Motor neuron (in vitro differentiated cells): ENCODE measurements around the gene FHIT. TPM values are rescaled to one million over a fixed set of nuclear protein-coding genes. Genes with fewer than 3 reads are reported as not detected.
A peak's percentile ranks its signal among the peaks of the same experiment; 100 is the strongest.

Experiments
- ATAC-seq, 8 experiments: fragments of 200-7000 bp; cut with Tn5 transposase; replicated peaks in 6 of 8; 2 replicates each; pipeline ENCODE4 v1.8.0; 2021; ENCODE audit warnings: mild to moderate bottlenecking in 8 of 8, moderate library complexity in 8 of 8
- H3K27ac ChIP-seq, 2 donors: fragments of 250-450 bp; sonication (Bioruptor Pico); 2 replicates each; pipeline ENCODE4 v1.9.0; 2021; ENCODE audit warnings: antibody characterized with exemption in 2 of 2, mild to moderate bottlenecking in 2 of 2, moderate library complexity in 1 of 2
- H3K4me1 ChIP-seq, 2 donors: fragments of 250-450 bp; sonication (Bioruptor Pico); replicated peaks in 1 of 2; 2 replicates each; pipeline ENCODE4 v1.6.1; 2021; ENCODE audit warnings: antibody characterized with exemption in 2 of 2, mild to moderate bottlenecking in 2 of 2, moderate library complexity in 1 of 2
- H3K4me3 ChIP-seq, 5 donors: fragments of 250-450 bp; sonication (Bioruptor Pico); 2 replicates each; pipeline ENCODE4 v1.9.0; 2021; ENCODE audit warnings: antibody characterized with exemption in 5 of 5, mild to moderate bottlenecking in 5 of 5, moderate library complexity in 4 of 5
- WGBS, 10 experiments: fragments of 450-650 bp; shearing (Covaris generic); methylation state at CpG; one replicate each; pipeline ENCODE4 v1.0.0; 2022; 5-methylcytosine and 5-hydroxymethylcytosine counted together
- in situ Hi-C, 9 experiments: fragments of 400-800 bp; cut with MboI; loops; one replicate each; pipeline ENCODE4 v1.15.0; 2021; ENCODE audit warnings: low sequenced_read_pairs in 9 of 9, low pct_unique_long_range_greater_than_20kb in 2 of 9; ENCODE audit not compliant: unreplicated experiment in 9 of 9
- total RNA-seq, 8 experiments: library from RNA; unstranded; fragments of 300-600 nt; gene quantifications; 2 replicates each; pipeline versions ENCODE4 v1.2.3 to v1.2.4, GENCODE V29; 2022

The FHIT gene
- total RNA-seq, 8 experiments from 2014 or later: 1.6 to 25.1 (median 12.1) TPM

- H3K27ac ChIP-seq: no peak overlapping the region
- H3K4me3 ChIP-seq: no peak overlapping the region
- 4 to 86% (median 64%) methylated on average over 1 to 4 of the region's 4 CpGs; no CpG with 5 or more reads in 1 of the 10 experiments for WGBS, 10 experiments
- peak in 7 of 8 experiments; percentile 24 to 84 (median 59) for ATAC-seq
- peaks cover 3 to 7% of the 10 kb centered on the region in 2 donors for H3K4me1 ChIP-seq
- in situ Hi-C loops: no loop called here
Observed at GRCh38 chr3:60461267-60461666, 790.0 kb downstream of the FHIT start.

- 0 to 100% (median 81%) methylated on average over 1 to 2 of the region's 2 CpGs; no CpG with 5 or more reads in 3 of the 10 experiments for WGBS, 10 experiments
- Histone ChIP-seq H3K4me1 (peaks cover 0 to 7% of the 10 kb centered on the region in 2 donors), H3K4me3 (no peak overlapping the region), H3K27ac (no peak overlapping the region)
- no peak for ATAC-seq
- in situ Hi-C loops: no loop called here
Observed at GRCh38 chr3:60456180-60456579, 795.1 kb downstream of the FHIT start.

- 7 to 100% (median 70%) methylated on average over 1 to 3 of the region's 3 CpGs; no CpG with 5 or more reads in 2 of the 10 experiments for WGBS, 10 experiments
- Histone ChIP-seq H3K4me1 (no peaks in the 10 kb centered on the region), H3K27ac (no peak overlapping the region), H3K4me3 (no peak overlapping the region)
- in situ Hi-C loops: no loop called here
- ATAC-seq: no peak
Observed at GRCh38 chr3:60453326-60453725, 797.9 kb downstream of the FHIT start.

- no peak for ATAC-seq
- Histone ChIP-seq H3K4me3 (no peak overlapping the region), H3K4me1 (peaks cover 0 to 5% of the 10 kb centered on the region in 2 donors), H3K27ac (no peak overlapping the region)
- WGBS, 10 experiments: 20 to 100% (median 83%) methylated on average over 1 to 3 of the region's 3 CpGs; no CpG with 5 or more reads in 1 of the 10 experiments
- in situ Hi-C loops: no loop called here
Observed at GRCh38 chr3:60448696-60449095, 802.6 kb downstream of the FHIT start.

GRCh38 chr3:60445446-60445845 is 805.8 kb downstream of the FHIT start:
- ATAC-seq: peak in 2 of 8 experiments; percentile 18 to 28
- Histone ChIP-seq H3K4me3 (no peak overlapping the region), H3K4me1 (peaks cover 0 to 5% of the 10 kb centered on the region in 2 donors), H3K27ac (no peak overlapping the region)
- WGBS, 10 experiments: 0 to 100% (median 66%) methylated on average over 1 to 3 of the region's 3 CpGs; no CpG with 5 or more reads in 2 of the 10 experiments
- in situ Hi-C loops: no loop called here

GRCh38 chr3:60444898-60445437 is 806.3 kb downstream of the FHIT start:
- 40 to 100% (median 63%) methylated on average over 1 to 5 of the region's 5 CpGs; no CpG with 5 or more reads in 1 of the 10 experiments for WGBS, 10 experiments
- in situ Hi-C loops: no loop called here
- peak in 3 of 8 experiments; percentile 68 to 87 (median 81) for ATAC-seq
- Histone ChIP-seq H3K27ac (no peak overlapping the region), H3K4me1 (peaks cover 0 to 5% of the 10 kb centered on the region in 2 donors), H3K4me3 (no peak overlapping the region)

GRCh38 chr3:60440869-60441268 is 810.4 kb downstream of the FHIT start:
- Histone ChIP-seq H3K27ac (no peak overlapping the region), H3K4me3 (no peak overlapping the region), H3K4me1 (peaks cover 0 to 5% of the 10 kb centered on the region in 2 donors)
- 29 to 100% (median 90%) methylated on average over 1 to 2 of the region's 2 CpGs; no CpG with 5 or more reads in 1 of the 10 experiments for WGBS, 10 experiments
- in situ Hi-C loops: no loop called here
- ATAC-seq: no peak

GRCh38 chr3:60435941-60436650 is 815.2 kb downstream of the FHIT start:
- ATAC-seq: no peak
- in situ Hi-C loops: no loop called here

GRCh38 chr3:60434950-60435349 is 816.3 kb downstream of the FHIT start:
- ATAC-seq: peak in 7 of 8 experiments; percentile 54 to 83 (median 76)
- H3K4me1 ChIP-seq: peaks cover 3 to 11% of the 10 kb centered on the region in 2 donors
- no peak overlapping the region for H3K4me3 ChIP-seq
- in situ Hi-C loops: no loop called here
- no peak overlapping the region for H3K27ac ChIP-seq

More at GRCh38 chr3:60435941-60436650, 815.2 kb downstream of the FHIT start:
- peaks cover 3 to 11% of the 10 kb centered on the region in 2 donors for H3K4me1 ChIP-seq
- 45 to 100% (median 93%) methylated on average over 1 to 4 of the region's 4 CpGs; no CpG with 5 or more reads in 1 of the 10 experiments for WGBS, 10 experiments
- no peak overlapping the region for H3K4me3 ChIP-seq
- no peak overlapping the region for H3K27ac ChIP-seq

GRCh38 chr3:60434323-60434722 is 816.9 kb downstream of the FHIT start:
- ATAC-seq: no peak
- H3K27ac ChIP-seq: no peak overlapping the region
- H3K4me1 ChIP-seq: peaks cover 3 to 11% of the 10 kb centered on the region in 2 donors
- no peak overlapping the region for H3K4me3 ChIP-seq
- WGBS, 10 experiments: 0 to 88% (median 39%) methylated on average over 1 of the region's 1 CpG
- in situ Hi-C loops: no loop called here

- peaks cover 3 to 11% of the 10 kb centered on the region in 2 donors for H3K4me1 ChIP-seq
- in situ Hi-C loops: no loop called here
- no peak overlapping the region for H3K4me3 ChIP-seq
- peak in 2 of 8 experiments; percentile 21 to 28 for ATAC-seq
- no peak overlapping the region for H3K27ac ChIP-seq
- 7 to 86% (median 31%) methylated on average over 1 to 5 of the region's 5 CpGs; no CpG with 5 or more reads in 4 of the 10 experiments for WGBS, 10 experiments
Observed at GRCh38 chr3:60431599-60431958, 819.7 kb downstream of the FHIT start.

GRCh38 chr3:60430205-60430604 is 821.0 kb downstream of the FHIT start:
- Histone ChIP-seq H3K4me1 (peaks cover 3 to 10% of the 10 kb centered on the region in 2 donors), H3K4me3 (no peak overlapping the region), H3K27ac (no peak overlapping the region)
- WGBS, 10 experiments: 20 to 100% (median 60%) methylated on average over 1 of the region's 1 CpG; no CpG with 5 or more reads in 3 of the 10 experiments
- ATAC-seq: no peak
- in situ Hi-C loops: no loop called here

- H3K4me1 ChIP-seq: no peaks in the 10 kb centered on the region
- no peak for ATAC-seq
- WGBS, 10 experiments: 60 to 100% (median 100%) methylated on average over 2 to 5 of the region's 5 CpGs; no CpG with 5 or more reads in 3 of the 10 experiments
Observed at GRCh38 chr3:60427109-60427508, 824.1 kb downstream of the FHIT start.

More at GRCh38 chr3:60427109-60427508, 824.1 kb downstream of the FHIT start:
- no peak overlapping the region for H3K27ac ChIP-seq
- H3K4me3 ChIP-seq: no peak overlapping the region
- in situ Hi-C loops: no loop called here
